ENCODE data around the gene TRIM40.

Gene TRIM40, protein sequence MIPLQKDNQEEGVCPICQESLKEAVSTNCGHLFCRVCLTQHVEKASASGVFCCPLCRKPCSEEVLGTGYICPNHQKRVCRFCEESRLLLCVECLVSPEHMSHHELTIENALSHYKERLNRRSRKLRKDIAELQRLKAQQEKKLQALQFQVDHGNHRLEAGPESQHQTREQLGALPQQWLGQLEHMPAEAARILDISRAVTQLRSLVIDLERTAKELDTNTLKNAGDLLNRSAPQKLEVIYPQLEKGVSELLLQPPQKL

DNA sequence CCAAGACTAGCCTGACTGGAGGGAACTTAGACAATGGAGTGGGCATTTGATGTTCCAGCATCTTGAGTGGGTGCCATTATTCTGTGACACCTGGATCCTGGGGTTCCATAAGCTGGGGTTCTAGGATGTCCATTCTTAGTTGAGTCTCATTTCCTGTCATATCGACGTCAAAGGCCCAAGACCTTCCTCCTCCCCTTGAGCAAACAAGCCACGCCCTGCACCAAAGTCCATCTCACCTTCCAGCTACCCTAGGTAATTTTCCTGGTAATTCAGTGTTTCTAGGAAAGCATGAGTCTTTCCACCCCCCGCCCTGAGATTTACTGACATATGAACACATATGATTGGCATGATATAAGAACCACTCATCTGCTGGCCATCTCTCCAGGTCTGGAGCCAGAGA lies at the start of gene TRIM40:
TSS of gene TRIM40 (plus strand) at position 384 of the 400 bp plus-strand sequence. CDS start 897 bp downstream, outside the sequence.
- no peak for DNase-seq (ENCODE audit: low read depth)
- in situ Hi-C loops (cut with HindIII; ENCODE audit: low sequenced_read_pairs): no loop called here
- H3K4me3 ChIP-seq (ENCODE audit: low read depth, low read length): no peak within 1 kb of the TSS
- TF ChIP-seq, protein P1, sequence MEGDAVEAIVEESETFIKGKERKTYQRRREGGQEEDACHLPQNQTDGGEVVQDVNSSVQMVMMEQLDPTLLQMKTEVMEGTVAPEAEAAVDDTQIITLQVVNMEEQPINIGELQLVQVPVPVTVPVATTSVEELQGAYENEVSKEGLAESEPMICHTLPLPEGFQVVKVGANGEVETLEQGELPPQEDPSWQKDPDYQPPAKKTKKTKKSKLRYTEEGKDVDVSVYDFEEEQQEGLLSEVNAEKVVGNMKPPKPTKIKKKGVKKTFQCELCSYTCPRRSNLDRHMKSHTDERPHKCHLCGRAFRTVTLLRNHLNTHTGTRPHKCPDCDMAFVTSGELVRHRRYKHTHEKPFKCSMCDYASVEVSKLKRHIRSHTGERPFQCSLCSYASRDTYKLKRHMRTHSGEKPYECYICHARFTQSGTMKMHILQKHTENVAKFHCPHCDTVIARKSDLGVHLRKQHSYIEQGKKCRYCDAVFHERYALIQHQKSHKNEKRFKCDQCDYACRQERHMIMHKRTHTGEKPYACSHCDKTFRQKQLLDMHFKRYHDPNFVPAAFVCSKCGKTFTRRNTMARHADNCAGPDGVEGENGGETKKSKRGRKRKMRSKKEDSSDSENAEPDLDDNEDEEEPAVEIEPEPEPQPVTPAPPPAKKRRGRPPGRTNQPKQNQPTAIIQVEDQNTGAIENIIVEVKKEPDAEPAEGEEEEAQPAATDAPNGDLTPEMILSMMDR (IDR thresholded peaks at IDR 0.05; ENCODE audit: low read depth, low read length, missing control alignments): no peak

DNA sequence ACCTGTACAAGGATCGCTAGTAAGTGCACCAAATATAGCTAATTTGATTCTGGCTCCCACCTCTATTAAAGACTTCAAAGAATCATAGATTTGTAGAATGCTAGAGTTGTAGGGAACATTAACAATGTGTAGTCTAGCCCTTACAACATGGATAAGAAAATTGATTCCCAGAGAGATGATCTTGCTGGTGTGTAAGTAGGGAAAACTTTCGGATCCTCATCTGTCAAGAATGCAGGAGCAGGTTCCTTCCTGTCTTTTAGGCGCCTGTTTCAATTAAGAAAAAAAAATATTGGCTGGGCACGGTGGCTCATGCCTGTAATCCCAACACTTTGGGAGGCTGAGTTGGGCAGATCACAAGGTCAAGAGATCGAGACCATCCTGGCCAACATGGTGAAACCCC lies 48.1 kb upstream of the TRIM40 start:
- TF ChIP-seq, protein P1 (IDR thresholded peaks at IDR 0.05; ENCODE audit: low read depth, low read length, missing control alignments): no peak
- in situ Hi-C loops (cut with HindIII; ENCODE audit: low sequenced_read_pairs): no loop called here

DNA sequence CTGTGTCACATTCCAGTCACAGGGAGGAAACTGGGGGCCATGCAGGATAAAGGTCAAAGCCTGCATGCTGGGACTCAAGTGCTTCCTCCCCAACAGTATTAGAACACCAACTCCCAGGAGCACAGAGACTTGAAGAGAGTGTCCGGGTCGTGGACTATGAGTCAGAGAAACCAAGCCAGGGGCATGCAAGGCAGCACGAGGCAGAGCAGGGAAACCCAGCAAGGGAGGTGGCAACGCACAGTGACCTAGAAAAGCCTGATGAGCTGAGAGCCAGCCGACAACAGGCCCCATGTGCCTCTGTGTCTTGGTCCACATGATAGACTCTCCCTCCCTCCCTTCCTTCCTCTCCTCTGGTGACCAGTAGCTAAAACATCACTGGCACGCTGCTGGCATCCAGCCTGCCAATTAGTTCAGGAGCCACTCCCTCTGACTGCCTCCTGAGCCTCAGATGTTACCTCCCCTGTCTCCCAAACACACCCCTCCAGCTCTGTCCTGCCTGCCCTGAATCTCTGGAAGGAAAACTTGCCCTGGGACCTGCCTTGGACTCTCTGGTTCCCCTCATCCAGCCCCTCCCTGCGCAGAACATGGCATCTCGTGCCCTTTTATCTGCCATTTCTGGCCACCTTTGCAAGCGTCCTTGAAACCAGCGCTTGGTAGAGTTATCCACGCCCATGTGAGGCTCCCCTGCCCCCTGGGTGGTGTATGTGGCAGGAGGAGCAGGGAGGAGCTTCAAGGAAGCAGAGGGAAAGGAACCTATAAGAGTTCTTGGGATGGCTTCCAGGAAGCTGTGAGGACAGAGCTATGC lies 44.2 kb upstream of the TRIM40 start:
- in situ Hi-C loops (cut with HindIII; ENCODE audit: low sequenced_read_pairs): no loop called here
- no peak overlapping the region for H3K4me3 ChIP-seq (ENCODE audit: low read depth, low read length)
- TF ChIP-seq, protein P1 (IDR thresholded peaks at IDR 0.05; ENCODE audit: low read depth, low read length, missing control alignments): no peak
- no peak for DNase-seq (ENCODE audit: low read depth)

More for the DNA sequence above, 48.1 kb upstream of the TRIM40 start:
- no peak for DNase-seq (ENCODE audit: low read depth)
- H3K4me3 ChIP-seq (ENCODE audit: low read depth, low read length): no peak overlapping the region

DNA sequence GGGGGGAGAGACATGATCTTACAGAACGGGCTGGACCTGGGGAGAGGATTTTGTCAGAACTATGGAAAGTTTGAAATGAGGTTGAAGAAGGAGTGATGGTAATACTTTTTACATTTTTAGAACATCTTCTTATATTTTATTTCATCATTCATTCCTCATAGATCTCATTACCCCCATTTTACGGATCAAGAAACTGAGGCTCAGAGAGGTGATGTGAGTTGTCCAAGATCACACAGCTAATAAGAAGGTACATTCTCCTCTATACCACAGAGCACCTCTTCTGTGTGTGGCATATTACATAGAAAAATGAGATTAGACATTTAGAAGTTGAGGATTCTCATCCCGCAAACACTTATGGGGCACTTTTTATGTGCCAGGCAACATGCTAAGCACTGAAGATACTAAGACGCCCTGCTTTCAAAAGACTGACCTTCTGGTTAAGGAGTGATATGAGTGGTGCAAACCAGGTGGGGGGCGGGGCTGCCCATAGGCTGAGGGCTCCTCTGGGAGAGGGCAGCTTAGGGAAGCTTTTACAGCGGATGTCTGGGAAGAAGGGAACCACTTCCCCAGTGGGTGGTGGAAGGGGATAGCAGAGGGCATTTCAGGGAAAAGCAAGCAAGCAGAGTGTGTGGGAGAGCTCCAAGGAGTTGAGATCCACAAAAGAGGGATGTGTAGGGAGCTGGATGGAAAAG lies 42.9 kb upstream of the TRIM40 start:
- no peak overlapping the region for H3K4me3 ChIP-seq (ENCODE audit: low read depth, low read length)
- DNase-seq (ENCODE audit: low read depth): no peak
- in situ Hi-C loops (cut with HindIII; ENCODE audit: low sequenced_read_pairs): no loop called here
- TF ChIP-seq, protein P1 (IDR thresholded peaks at IDR 0.05; ENCODE audit: low read depth, low read length, missing control alignments): no peak

DNA sequence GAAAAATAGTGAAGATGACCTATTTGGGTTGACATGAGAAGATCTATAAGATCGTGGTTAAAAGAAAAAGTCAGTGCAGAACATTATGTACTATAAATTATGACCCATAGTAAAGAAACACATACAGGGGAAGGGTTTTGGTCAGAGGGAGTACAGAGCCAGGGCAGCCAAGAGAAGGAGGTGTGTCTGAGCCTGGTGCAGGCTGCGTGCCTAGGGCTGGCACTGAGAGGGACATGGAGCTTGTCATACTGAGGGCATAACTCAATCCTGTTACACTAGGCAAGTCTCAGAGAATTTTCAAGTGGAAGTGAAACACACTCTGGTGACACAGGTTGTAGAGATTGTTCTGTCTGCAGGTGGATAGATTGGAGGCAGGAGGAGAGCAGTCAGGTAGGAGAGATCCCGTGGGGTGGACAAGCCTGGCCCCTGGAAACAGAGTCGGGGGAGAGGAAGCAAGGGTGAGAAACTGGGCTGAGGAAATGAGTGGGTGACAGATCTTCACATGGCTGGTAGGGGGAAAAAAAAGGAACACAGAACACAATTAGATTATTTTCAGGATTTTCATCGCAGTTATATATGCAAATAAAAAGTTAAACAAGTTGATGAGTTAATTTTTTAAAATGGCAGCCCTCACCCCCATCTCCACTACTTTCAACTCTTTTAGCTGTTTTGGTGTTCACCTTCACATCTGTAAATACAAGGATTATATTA lies 41.8 kb upstream of the TRIM40 start:
- in situ Hi-C loops (cut with HindIII; ENCODE audit: low sequenced_read_pairs): no loop called here
- H3K4me3 ChIP-seq (ENCODE audit: low read depth, low read length): no peak overlapping the region
- TF ChIP-seq, protein P1 (IDR thresholded peaks at IDR 0.05; ENCODE audit: low read depth, low read length, missing control alignments): no peak
- no peak for DNase-seq (ENCODE audit: low read depth)

DNA sequence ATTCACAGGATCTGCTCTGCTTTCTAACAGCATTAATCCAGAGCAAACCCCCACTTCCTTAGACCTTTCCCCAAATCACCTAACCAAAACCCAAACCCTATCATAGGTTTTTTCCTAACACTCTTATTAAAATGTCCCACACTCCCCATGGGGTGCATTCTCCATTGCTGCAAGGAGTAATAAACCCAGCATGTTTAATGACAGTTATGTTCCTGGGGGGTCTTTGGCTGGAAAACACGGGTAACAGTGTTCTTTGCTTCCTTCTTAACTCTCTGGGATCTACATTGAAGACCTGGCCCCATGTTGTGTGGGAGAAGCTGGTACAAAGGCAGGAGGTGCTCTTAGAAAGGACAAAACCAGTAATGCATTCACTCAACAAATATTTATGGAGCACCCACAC lies 39.1 kb upstream of the TRIM40 start:
- TF ChIP-seq, protein P1 (IDR thresholded peaks at IDR 0.05; ENCODE audit: low read depth, low read length, missing control alignments): no peak
- in situ Hi-C loops (cut with HindIII; ENCODE audit: low sequenced_read_pairs): no loop called here
- H3K4me3 ChIP-seq (ENCODE audit: low read depth, low read length): no peak overlapping the region
- DNase-seq (ENCODE audit: low read depth): no peak
